NCI-H526 (cell line): ENCODE results near the gene TEX53.

Experiments
- DNase-seq, 2 experiments: peaks; one replicate each; lab custom pipeline; 2025; lab: John Stamatoyannopoulos, UW

TEX53 gene

DNA sequence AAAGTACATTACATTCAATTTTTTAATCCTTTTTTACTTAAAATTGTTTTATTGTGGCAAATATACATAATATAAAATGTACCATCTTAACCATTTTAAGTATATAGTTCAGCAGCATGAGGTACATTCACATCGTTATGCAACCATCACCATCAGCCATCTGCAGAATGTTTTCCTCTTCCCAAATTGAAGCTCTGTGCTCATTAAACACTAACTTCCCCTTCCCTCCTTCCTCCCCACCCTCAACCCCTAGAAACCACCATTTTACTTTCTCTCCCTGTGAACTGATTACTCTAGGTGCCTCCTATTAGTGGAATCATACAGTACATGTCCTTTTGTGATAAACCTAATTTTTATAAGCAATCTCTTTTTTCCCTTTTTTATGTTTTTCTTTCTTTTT, 15.6 kb downstream of the TEX53 start:
- no peak for DNase-seq

DNA sequence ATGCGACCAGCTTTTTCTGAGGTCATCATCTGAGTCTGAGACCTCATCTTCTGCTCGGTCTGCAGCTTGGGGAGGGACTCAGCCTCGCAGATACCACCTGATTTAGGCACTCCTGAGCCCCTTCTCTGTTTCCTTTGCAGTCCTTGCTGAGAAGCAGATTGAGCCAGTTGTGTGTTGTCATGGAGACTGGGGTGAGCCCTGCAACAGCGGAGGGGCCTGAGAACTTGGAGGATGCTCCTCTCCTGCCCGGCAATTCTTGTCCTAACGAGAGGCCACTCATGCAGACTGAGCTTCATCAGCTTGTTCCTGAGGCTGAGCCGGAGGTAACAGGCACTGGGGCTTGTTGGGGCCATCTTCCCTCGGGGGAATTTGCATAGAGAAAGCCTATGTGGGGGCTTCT, 19.2 kb downstream of the TEX53 start:
- no peak for DNase-seq

- no peak for DNase-seq
These were observed 23.2 kb downstream of the TEX53 start for GRCh38 chr9:114634387-114634786.

GRCh38 chr9:114633438-114634089, 24.0 kb downstream of the TEX53 start:
- DNase-seq, result no peak

DNA sequence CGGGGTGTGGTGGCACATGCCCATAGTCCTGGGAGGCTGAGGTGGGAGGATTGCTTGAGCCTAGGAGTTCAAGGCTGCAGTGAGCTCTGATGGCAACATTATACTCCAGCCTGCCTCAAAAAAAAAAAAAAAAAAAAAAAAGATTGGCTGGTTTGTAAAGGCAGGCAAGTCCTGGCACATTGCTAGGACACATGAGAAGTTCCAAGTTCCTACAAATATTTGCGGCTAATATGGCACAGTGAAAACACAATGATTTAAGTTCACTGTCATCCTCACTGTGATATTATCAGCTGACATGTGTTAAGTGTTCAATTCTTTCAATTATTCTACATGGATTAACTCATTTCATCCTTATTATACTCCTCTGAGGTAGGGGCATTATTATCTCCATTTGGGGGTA, 26.4 kb downstream of the TEX53 start:
- DNase-seq, result no peak

DNA sequence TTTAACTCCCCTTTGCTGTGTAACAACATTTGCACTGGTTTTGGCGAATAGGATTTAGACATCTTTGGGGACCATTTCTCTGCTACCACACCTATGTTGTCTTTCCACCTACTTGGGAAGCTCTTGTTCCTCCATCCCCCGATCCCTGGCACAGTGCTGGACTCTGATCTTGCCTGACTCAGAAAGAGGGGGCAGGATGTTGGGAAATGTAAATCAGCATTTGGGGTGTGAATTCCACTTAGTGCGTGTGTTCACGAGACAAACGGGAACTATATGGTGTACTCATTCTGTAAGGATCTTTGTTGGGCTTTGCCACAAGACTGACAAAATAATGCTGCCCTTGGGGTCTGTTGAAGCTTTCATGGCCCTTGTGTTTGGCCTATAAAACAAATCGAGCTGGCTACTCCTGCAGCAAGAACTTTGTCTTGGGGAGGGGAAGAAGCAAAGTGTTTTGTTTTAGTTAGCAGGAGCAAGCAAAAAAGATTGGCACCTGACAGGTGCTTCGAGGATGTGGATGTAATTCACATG, 28.0 kb downstream of the TEX53 start:
- no peak for DNase-seq

DNA sequence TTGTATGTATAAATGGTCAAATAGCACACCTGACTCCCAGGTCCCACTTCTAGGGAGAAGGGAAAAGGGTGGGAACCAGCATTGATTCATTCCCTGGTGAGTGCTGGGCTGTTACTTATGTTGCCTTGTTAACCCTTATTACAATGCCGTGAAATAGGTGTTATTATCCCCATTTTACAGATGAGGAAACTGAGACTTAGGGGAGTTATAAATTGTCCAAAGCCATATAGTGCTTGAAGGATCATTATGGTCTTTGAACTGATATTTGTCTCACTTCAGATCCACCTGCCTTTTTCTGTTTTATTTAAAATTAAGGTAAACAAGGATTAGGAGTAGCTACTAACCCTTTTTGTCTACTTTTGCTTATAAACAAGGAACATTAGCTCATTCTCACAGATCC, 30.1 kb downstream of the TEX53 start:
- DNase-seq, result no peak

GRCh38 chr9:114626415-114627020, 31.1 kb downstream of the TEX53 start:
- DNase-seq, result no peak

DNA sequence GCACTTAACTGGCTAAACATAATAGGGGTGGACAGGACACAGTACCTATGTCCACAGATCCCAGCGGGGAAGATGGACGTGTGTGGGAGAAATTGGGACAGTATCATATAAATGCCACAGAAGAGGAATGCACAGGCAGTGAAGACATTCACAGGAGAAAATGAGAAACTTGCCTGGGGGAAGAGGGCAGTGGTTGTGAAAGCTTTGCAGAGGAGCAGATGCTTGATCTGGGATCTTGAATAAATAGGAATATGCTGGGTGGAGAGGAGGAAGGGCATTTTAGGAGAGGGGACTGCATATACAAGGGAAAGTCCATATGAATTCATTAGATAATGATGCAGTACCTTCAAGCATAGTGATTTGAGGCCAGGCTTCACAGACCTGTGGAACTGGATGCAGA, 32.9 kb downstream of the TEX53 start:
- DNase-seq, result no peak

- no peak for DNase-seq
These were observed 35.5 kb downstream of the TEX53 start for GRCh38 chr9:114621975-114622609.

GRCh38 chr9:114621561-114621960, 36.0 kb downstream of the TEX53 start:
- no peak for DNase-seq

DNA sequence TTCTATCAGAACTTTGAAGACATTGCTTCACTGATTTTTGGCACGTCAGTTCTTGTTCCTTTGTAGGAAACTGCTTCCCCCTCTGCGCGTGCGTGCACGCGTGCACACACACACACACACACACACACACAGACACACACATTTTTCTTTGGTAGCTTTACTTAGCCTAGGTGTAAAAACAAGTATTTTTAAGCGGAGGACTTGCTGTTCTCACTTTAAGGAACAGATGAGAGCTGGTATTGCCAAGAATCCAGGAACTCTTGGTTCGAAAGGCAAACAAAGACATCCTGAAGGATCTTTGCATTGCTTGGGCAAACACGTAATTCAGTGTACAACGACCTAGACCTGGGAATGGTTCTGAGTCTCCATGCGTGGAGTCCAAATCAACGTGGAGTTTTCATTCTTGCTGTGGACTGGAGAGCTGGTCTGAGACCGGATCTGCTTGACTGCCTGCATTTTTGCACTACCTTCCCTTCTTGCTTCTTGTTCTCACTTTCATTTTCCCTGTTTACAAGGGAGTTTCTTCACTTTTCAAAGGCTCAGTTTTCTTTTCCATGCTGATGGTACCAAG, 38.3 kb downstream of the TEX53 start:
- no peak for DNase-seq

DNA sequence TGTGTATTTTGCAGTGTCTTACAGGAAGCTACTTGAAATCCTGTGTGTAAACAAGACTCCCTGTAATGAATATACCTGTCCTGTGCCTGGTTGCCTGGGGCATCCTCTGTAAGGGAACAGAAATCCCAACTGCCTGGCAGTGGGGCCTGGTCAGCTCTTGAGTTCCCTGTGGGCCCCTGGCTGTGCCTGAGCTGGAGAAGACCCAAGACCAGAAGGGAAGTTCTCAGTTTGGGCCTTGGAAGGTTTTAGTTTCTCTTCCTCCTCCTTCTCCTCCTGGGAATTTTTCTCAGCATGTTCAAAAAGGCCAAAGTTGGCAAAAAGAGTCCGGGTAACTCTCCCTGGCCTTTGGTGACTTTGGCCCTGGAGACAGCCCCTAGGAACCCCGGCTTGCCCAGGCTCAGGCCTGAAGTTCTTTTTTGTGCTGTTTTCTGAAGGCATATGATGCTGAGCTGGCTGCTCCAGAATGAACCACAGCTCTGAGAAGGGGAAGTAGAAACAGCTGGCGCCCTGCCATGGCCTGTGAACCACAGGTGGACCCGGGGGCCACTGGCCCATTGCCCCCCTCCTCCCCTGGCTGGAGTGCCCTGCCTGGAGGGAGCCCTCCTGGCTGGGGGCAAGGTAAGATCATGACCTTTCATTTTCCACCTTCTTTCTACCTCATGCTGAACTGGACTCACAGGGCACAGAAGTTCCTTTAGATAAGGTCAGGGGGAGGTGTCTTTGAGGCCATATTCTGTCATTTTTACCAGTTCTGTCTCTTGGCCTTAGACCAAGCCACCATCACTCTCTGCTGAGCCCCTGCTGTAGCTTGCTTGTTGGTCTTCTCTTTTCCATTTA, 40.7 kb downstream of the TEX53 start:
- no peak for DNase-seq

- no peak for DNase-seq
These were observed 43.2 kb downstream of the TEX53 start for GRCh38 chr9:114614373-114614772.

DNA sequence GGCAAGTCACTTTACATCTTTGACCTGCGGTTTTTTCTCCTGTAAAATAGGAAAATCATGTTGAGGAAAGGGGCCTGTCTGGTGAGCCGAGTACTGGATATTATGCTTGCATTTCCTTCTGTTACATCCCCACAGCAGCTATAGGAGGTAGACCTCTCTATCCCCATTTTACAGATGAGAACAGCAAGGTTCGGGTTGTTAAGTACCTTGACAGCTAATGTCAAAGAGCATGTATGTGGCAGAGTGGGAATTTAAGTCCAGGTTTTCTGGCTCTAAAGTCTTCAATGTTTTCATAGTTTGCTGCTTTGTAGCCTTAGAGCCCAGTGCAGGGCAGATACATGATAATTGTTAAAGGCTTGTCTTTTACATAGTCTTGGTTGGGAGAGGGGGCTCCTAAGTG, 43.7 kb downstream of the TEX53 start:
- DNase-seq, result no peak

GRCh38 chr9:114613087-114613486, 44.5 kb downstream of the TEX53 start:
- DNase-seq, result no peak

DNA sequence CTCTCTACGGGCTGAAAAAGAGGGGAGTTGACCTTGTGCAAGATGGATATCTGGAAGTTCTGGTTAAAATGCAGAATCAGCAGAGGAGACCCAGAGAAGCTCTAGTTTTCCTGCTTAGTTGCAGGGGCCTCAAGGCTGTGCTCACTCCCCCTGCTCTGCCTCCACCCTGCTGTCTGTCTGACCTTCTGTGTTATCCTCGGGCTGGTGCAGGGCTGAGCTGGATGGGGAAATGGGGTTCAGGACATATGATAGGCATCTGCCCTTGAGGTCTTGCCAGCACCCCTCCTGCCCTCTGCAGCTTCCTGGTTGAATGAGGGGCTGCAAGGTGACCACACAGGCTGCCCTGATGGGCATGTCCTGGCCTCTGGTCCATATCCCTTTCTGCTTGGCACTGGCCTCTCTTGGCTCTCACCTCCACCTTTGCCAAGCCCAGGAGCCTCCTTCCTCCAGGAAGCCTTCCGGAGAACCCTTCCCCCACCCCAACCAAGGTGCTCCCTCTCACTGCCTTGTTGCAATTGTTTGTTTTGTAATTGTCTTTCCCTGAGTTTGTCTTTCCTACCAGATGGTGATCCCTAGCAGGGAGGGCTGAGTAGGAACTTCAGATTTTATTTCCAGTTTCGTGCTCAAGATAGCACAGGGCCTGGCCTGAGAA, 45.2 kb downstream of the TEX53 start:
- DNase-seq, result no peak

- peak; percentile 9 to 67 for DNase-seq
These were observed 45.9 kb downstream of the TEX53 start for GRCh38 chr9:114611516-114612271.

DNA sequence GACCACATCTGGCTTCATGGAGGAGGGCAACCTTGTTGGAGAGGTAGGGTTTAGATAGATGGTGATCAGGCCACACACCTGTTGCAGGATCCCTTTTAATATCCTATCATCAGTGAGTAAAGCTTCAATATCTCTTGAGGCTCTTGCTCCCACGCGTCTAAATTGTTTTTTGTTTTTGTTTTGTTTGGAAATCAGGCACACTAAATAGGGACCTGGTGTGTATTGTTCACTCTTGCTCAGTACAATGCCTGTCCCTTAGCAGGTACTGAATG, 49.1 kb downstream of the TEX53 start:
- DNase-seq, result no peak

DNA sequence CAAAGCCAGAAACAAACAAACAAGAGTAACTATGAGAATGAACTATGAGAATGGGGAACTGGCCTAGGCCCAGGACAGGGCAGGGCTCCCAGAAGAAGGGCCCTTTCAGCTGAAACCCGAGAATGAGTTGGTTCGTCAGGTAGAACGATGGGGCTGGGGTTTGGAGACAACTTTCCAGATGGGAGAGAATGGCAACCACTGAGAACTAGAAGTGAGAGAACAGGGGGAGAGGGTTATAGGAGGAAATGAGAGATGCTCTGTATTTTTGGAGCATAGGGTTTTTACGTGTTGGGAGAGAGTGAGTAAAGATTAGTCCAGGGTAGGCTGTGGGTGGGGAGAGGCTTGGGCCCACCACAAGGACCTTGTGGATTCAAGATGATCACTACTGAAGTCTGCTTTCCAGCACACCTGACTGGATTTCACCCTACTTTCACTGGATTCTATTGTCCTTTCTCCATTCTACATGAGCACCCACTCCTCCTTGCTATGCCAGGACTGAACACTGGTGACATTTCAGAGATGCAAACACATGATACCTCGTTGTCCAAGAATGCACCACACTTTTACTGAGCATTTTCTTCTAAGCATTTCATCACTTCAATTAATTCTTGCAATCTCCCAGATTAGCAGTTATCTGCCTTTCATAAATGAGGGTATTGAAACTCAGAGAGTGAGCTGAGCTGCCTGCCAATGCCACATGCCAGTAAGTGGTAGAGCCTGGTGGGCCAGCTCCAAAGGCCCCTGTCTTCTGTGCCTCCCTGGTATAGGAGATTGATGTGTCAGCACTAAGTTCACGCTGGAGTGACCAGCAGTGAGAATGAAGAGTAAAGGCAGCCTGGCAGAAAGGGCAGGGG, 49.7 kb downstream of the TEX53 start:
- DNase-seq, result no peak
